H9 (cell line): ENCODE results near the gene RELCH. TPM values are rescaled to one million over a fixed set of nuclear protein-coding genes. Genes with fewer than 3 reads are reported as not detected.

Experiments used
- DNase-seq: peaks from one replicate; pipeline ENCODE4 v3.0.0-alpha.2; 2017
- H2AFZ ChIP-seq: one replicate; pipeline ENCODE4 v1.6.1; 2013; ENCODE audit warnings: mild to moderate bottlenecking, low read length, control low read depth, moderate library complexity
- H2AK5ac ChIP-seq: 2 replicates; pipeline ENCODE4 v1.6.1; 2013; ENCODE audit warnings: low read length, control low read depth, mixed read lengths; ENCODE audit not compliant: insufficient read length
- H2BK120ac ChIP-seq: one replicate; pipeline ENCODE4 v1.6.1; 2013; ENCODE audit warnings: low read depth, mild to moderate bottlenecking, low read length, control low read depth, inconsistent platforms; ENCODE audit not compliant: poor library complexity, severe bottlenecking
- H2BK12ac ChIP-seq: 2 replicates; pipeline ENCODE4 v1.6.1; 2013; ENCODE audit warnings: low read length, control low read depth, mixed read lengths, low read depth; ENCODE audit not compliant: insufficient read length
- H2BK15ac ChIP-seq: 2 replicates; pipeline ENCODE4 v1.6.1; 2013; ENCODE audit warnings: low read depth, low read length, control low read depth
- H2BK20ac ChIP-seq: one replicate; pipeline ENCODE4 v1.6.1; 2013; ENCODE audit warnings: low read depth, mild to moderate bottlenecking, low read length, control low read depth, inconsistent platforms; ENCODE audit not compliant: poor library complexity, severe bottlenecking
- H2BK5ac ChIP-seq: 2 replicates; pipeline ENCODE4 v1.6.1; 2013; ENCODE audit warnings: low read length, control low read depth, mixed read lengths; ENCODE audit not compliant: insufficient read length
- H3K14ac ChIP-seq: 2 replicates; pipeline ENCODE4 v1.6.1; 2013; ENCODE audit warnings: low read length, control low read depth; ENCODE audit not compliant: insufficient read depth
- H3K18ac ChIP-seq: 2 replicates; pipeline ENCODE4 v1.6.1; 2013; ENCODE audit warnings: low read depth, mild to moderate bottlenecking, mixed read lengths, low read length, control low read depth; ENCODE audit not compliant: insufficient read length
- H3K23ac ChIP-seq: 2 replicates; pipeline ENCODE4 v1.6.1; 2013; ENCODE audit warnings: low read length, control low read depth, mixed read lengths, low read depth; ENCODE audit not compliant: insufficient read length
- H3K23me2 ChIP-seq: 2 replicates; pipeline ENCODE4 v1.6.1; 2013; ENCODE audit warnings: low read depth, mild to moderate bottlenecking, mixed read lengths, low read length, control low read depth; ENCODE audit not compliant: insufficient read length, poor library complexity, severe bottlenecking
- H3K27ac ChIP-seq: 2 replicates; pipeline ENCODE4 v1.5.1; 2013; ENCODE audit warnings: low read length, control low read depth, mixed read lengths, low read depth; ENCODE audit not compliant: insufficient read length
- H3K27me3 ChIP-seq: 2 replicates; pipeline ENCODE4 v1.6.1; 2013; ENCODE audit warnings: low read length, control low read depth, inconsistent platforms; ENCODE audit not compliant: insufficient read depth
- H3K4ac ChIP-seq: 2 replicates; pipeline ENCODE4 v1.6.1; 2013; ENCODE audit warnings: low read depth, mild to moderate bottlenecking, control low read depth, inconsistent platforms, low read length, moderate library complexity
- H3K4me1 ChIP-seq: 2 replicates; pipeline ENCODE4 v1.6.1; 2013; ENCODE audit warnings: low read length, control low read depth, inconsistent platforms; ENCODE audit not compliant: insufficient read depth
- H3K4me2 ChIP-seq: 2 replicates; pipeline ENCODE4 v1.6.1; 2013; ENCODE audit warnings: low read length, control low read depth, mixed read lengths; ENCODE audit not compliant: insufficient read length, insufficient read depth
- H3K56ac ChIP-seq: 2 replicates; pipeline ENCODE4 v1.6.1; 2013; ENCODE audit warnings: low read depth, mild to moderate bottlenecking, mixed read lengths, low read length, control low read depth; ENCODE audit not compliant: insufficient read length
- H3K79me1 ChIP-seq: 2 replicates; pipeline ENCODE4 v1.6.1; 2013; ENCODE audit warnings: low read depth, mild to moderate bottlenecking, moderate library complexity, low read length, control low read depth, inconsistent platforms; ENCODE audit not compliant: insufficient read depth, poor library complexity, severe bottlenecking
- H3K79me2 ChIP-seq: 2 replicates; pipeline ENCODE4 v1.6.1; 2013; ENCODE audit warnings: low read length, control low read depth, inconsistent platforms; ENCODE audit not compliant: insufficient read depth
- H3K9ac ChIP-seq: 2 replicates; pipeline ENCODE4 v1.6.1; 2013; ENCODE audit warnings: low read length, control low read depth, mixed read lengths; ENCODE audit not compliant: insufficient read length; ENCODE audit errors: extremely low read depth
- H3K9me3 ChIP-seq: one replicate; pipeline ENCODE4 v1.6.1; 2013; ENCODE audit warnings: low read depth, low read length, inconsistent platforms; ENCODE audit not compliant: control insufficient read depth
- H3T11ph ChIP-seq: one replicate; pipeline ENCODE4 v1.6.1; 2013; ENCODE audit warnings: mild to moderate bottlenecking, low read length, control low read depth, inconsistent platforms
- H4K20me1 ChIP-seq: one replicate; pipeline ENCODE4 v1.6.1; 2013; ENCODE audit not compliant: control insufficient read depth, insufficient read length, insufficient read depth
- H4K5ac ChIP-seq: 2 replicates; pipeline ENCODE4 v1.6.1; 2013; ENCODE audit warnings: low read depth, mild to moderate bottlenecking, mixed read lengths, low read length, control low read depth; ENCODE audit not compliant: insufficient read length
- H4K8ac ChIP-seq: replicated peaks from 2 replicates; pipeline ENCODE4 v1.6.1; 2013; ENCODE audit warnings: low read length, control low read depth, mixed read lengths, low read depth; ENCODE audit not compliant: insufficient read length
- H4K91ac ChIP-seq: 2 replicates; pipeline ENCODE4 v1.6.1; 2013; ENCODE audit warnings: low read depth, mild to moderate bottlenecking, moderate library complexity, mixed read lengths, low read length, control low read depth; ENCODE audit not compliant: insufficient read length
- H3K27ac Mint-ChIP-seq, 3 experiments: 2 replicates in 2 of 3; 3 replicates in 1 of 3; pipeline ENCODE4 v1.8.0; 2020 to 2021; ENCODE audit warnings: mixed read lengths in 3 of 3, mild to moderate bottlenecking in 1 of 3, moderate library complexity in 1 of 3
- H3K27me3 Mint-ChIP-seq: 2 replicates; pipeline ENCODE4 v1.8.0; 2021; ENCODE audit warnings: low read depth, mild to moderate bottlenecking, moderate library complexity, mixed read lengths
- H3K36me3 Mint-ChIP-seq, 3 experiments: 2 replicates in 2 of 3; 3 replicates in 1 of 3; pipeline ENCODE4 v1.8.0; 2020 to 2021; ENCODE audit warnings: low read depth in 3 of 3, mixed read lengths in 3 of 3; ENCODE audit not compliant: insufficient read depth in 1 of 3
- H3K4me1 Mint-ChIP-seq, 2 experiments: 2 replicates each; pipeline ENCODE4 v1.8.0; 2020; ENCODE audit warnings: mixed read lengths in 2 of 2
- H3K4me3 Mint-ChIP-seq, 2 experiments: 2 replicates in 1 of 2; 3 replicates in 1 of 2; pipeline ENCODE4 v1.8.0; 2020 to 2021; ENCODE audit warnings: mild to moderate bottlenecking in 2 of 2, mixed read lengths in 2 of 2, moderate library complexity in 1 of 2
- H3K9me3 Mint-ChIP-seq, 2 experiments: 2 replicates in 1 of 2; 3 replicates in 1 of 2; pipeline ENCODE4 v1.8.0; 2020; ENCODE audit warnings: mild to moderate bottlenecking in 2 of 2, mixed read lengths in 2 of 2, moderate library complexity in 1 of 2
- CTCF ChIP-seq: fragments of 200-600 bp; sonication (generic); conservative IDR thresholded peaks from 3 replicates; pipeline ENCODE4 v1.8.0; 2021; ENCODE audit warnings: antibody characterized with exemption, mild to moderate bottlenecking
- WGBS: extraction: QIAGEN DNeasy Blood & Tissue Kit; methylation state at CpG from one replicate; pipeline ENCODE4 v1.1.7; 2013; ENCODE audit warnings: missing lambda C conversion rate, low lambda C conversion rate, mixed read lengths; ENCODE audit not compliant: insufficient read length; ENCODE audit errors: extremely low coverage; 5-methylcytosine and 5-hydroxymethylcytosine counted together
- total RNA-seq: library from RNA; stranded (reverse); gene quantifications from 2 replicates; pipeline ENCODE4 v1.2.1, GENCODE V29; 2021

Gene RELCH
- total RNA-seq, 1 experiment from 2014 or later: 32.3 TPM

GRCh38 chr18:62353170-62353569 lies 166.1 kb downstream of the RELCH start:
- Histone ChIP-seq H4K8ac (no peak overlapping the region), H2BK12ac (no peak overlapping the region), H2BK5ac (no peak overlapping the region), H3K27ac (no peak overlapping the region), H3K9me3 (no peaks in the 10 kb centered on the region), H2AFZ (no peak overlapping the region), H2BK20ac (no peak overlapping the region), H4K91ac (no peak overlapping the region), H3K4me1 (no peaks in the 10 kb centered on the region), H4K5ac (no peak overlapping the region), H3K79me1 (no peaks in the 10 kb centered on the region), H3T11ph (no peak overlapping the region), H3K23ac (no peak overlapping the region), H3K27me3 (no peaks in the 10 kb centered on the region), H3K4me2 (no peak overlapping the region), H3K14ac (no peak overlapping the region), H3K9ac (no peak overlapping the region), H2BK120ac (no peak overlapping the region), H2AK5ac (no peak overlapping the region), H2BK15ac (no peak overlapping the region), H3K79me2 (no peaks in the 10 kb centered on the region), H3K18ac (no peak overlapping the region), H3K4ac (no peak overlapping the region), H3K56ac (no peak overlapping the region), H3K23me2 (no peaks in the 10 kb centered on the region), H4K20me1 (no peaks in the 10 kb centered on the region)
- Mint-ChIP-seq H3K27me3 (no peaks in the 10 kb centered on the region), H3K4me3 (no peak overlapping the region), H3K36me3 (peaks cover 3 to 11% (median 6%) of the 10 kb centered on the region in 3 experiments; a peak in 5 of 7 replicates), H3K27ac (no peak overlapping the region), H3K4me1 (peaks cover 12 to 22% of the 10 kb centered on the region in 2 experiments), H3K9me3 (no peaks in the 10 kb centered on the region)
- no CpG with 5 or more reads among the region's 7 CpGs for WGBS
- no peak for TF ChIP-seq CTCF
- DNase-seq: no peak
